ENCODE results near the gene ATP5ME.

The ATP5ME gene

DNA sequence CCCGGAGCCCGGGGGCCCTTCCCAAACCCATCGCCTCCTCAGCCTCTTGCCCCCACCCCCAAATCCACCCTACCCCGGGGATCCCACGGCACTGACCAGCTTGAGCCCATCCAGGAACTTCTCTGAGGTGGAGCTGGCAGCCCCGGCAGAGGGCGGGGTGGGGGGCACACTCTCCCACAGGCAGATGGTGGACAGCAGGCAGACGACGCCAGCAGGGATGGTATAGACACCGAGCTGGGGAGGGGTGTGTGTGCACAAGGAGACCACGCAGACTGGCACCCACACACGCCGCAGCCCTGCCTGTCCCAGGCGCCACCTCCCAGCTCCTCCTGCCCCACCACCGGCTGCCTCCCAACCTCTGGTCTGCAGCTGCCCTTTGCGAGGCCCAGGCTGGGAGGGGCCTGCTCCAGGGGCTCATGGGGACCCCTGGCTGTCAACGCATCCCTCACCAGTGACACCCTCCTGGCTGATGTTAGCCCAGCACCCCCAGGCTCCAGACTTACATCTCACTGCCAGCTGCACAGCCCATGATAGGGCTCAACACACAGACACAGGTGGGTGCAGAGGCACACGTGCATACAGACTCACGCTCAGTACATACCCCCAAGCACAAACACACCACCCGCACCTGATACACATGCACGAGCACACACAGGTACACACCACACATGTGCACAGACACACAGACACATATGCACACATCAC lies 10.7 kb upstream of the ATP5ME start:
- Histone ChIP-seq H3K27ac (replicated peaks) (no peak overlapping the region), H3K27me3 (ENCODE audit: insufficient read depth, poor library complexity, severe bottlenecking) (peaks cover 6% of the 10 kb centered on the region), H3K4me3 (replicated peaks; ENCODE audit: insufficient read depth, low read length) (no peak overlapping the region)
- no peak for DNase-seq (ENCODE audit: low read depth in 1 of 2, low spot score in 1 of 2)
- no peak for TF ChIP-seq POLR2AphosphoS5 (IDR thresholded peaks at IDR 0.05; ENCODE audit: low read depth)

DNA sequence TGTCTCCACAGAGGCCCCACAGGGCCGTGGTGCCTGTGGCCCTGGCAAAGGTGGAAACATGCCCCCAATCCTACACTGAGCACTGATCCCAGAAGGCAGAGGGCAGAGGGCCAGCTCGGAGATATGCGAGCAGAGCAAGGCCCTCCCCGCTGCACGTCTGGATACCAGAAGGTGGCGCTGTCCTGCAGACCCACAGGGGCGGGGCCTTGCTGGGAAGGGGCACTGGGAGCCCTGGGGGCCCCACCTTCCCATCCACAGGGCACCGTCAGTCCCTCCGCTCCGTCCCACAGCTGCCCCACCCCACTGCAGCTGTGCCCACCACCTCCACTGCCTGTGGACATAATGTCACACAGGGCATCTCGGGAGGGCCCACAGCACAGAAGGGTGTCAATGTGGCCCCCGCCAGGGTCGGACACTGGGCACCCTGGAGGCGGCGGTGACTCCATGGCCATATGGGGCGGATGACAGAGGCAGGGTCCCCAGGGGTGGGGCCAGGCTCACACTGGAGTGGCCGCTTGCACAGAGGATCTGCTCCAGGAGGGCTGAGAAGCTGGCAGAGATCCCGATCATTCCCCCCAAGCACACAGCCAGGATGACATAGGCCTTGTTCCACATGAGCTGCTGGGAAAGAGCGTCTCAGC lies 10.0 kb upstream of the ATP5ME start:
- DNase-seq (ENCODE audit: low read depth in 1 of 2, low spot score in 1 of 2): peak in 1 of 2 experiments; percentile 27
- TF ChIP-seq, protein P1, sequence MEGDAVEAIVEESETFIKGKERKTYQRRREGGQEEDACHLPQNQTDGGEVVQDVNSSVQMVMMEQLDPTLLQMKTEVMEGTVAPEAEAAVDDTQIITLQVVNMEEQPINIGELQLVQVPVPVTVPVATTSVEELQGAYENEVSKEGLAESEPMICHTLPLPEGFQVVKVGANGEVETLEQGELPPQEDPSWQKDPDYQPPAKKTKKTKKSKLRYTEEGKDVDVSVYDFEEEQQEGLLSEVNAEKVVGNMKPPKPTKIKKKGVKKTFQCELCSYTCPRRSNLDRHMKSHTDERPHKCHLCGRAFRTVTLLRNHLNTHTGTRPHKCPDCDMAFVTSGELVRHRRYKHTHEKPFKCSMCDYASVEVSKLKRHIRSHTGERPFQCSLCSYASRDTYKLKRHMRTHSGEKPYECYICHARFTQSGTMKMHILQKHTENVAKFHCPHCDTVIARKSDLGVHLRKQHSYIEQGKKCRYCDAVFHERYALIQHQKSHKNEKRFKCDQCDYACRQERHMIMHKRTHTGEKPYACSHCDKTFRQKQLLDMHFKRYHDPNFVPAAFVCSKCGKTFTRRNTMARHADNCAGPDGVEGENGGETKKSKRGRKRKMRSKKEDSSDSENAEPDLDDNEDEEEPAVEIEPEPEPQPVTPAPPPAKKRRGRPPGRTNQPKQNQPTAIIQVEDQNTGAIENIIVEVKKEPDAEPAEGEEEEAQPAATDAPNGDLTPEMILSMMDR (IDR thresholded peaks at IDR 0.05; ENCODE audit: insufficient read depth, low read length): peak; percentile 58
- TF ChIP-seq, protein P2, sequence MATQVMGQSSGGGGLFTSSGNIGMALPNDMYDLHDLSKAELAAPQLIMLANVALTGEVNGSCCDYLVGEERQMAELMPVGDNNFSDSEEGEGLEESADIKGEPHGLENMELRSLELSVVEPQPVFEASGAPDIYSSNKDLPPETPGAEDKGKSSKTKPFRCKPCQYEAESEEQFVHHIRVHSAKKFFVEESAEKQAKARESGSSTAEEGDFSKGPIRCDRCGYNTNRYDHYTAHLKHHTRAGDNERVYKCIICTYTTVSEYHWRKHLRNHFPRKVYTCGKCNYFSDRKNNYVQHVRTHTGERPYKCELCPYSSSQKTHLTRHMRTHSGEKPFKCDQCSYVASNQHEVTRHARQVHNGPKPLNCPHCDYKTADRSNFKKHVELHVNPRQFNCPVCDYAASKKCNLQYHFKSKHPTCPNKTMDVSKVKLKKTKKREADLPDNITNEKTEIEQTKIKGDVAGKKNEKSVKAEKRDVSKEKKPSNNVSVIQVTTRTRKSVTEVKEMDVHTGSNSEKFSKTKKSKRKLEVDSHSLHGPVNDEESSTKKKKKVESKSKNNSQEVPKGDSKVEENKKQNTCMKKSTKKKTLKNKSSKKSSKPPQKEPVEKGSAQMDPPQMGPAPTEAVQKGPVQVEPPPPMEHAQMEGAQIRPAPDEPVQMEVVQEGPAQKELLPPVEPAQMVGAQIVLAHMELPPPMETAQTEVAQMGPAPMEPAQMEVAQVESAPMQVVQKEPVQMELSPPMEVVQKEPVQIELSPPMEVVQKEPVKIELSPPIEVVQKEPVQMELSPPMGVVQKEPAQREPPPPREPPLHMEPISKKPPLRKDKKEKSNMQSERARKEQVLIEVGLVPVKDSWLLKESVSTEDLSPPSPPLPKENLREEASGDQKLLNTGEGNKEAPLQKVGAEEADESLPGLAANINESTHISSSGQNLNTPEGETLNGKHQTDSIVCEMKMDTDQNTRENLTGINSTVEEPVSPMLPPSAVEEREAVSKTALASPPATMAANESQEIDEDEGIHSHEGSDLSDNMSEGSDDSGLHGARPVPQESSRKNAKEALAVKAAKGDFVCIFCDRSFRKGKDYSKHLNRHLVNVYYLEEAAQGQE (IDR thresholded peaks at IDR 0.05; ENCODE audit: insufficient replicate concordance, low read depth): no peak
- Histone ChIP-seq H3K27ac (replicated peaks) (no peak overlapping the region), H3K27me3 (ENCODE audit: insufficient read depth, poor library complexity, severe bottlenecking) (peaks cover 6% of the 10 kb centered on the region), H3K4me3 (replicated peaks; ENCODE audit: insufficient read depth, low read length) (no peak overlapping the region)

DNA sequence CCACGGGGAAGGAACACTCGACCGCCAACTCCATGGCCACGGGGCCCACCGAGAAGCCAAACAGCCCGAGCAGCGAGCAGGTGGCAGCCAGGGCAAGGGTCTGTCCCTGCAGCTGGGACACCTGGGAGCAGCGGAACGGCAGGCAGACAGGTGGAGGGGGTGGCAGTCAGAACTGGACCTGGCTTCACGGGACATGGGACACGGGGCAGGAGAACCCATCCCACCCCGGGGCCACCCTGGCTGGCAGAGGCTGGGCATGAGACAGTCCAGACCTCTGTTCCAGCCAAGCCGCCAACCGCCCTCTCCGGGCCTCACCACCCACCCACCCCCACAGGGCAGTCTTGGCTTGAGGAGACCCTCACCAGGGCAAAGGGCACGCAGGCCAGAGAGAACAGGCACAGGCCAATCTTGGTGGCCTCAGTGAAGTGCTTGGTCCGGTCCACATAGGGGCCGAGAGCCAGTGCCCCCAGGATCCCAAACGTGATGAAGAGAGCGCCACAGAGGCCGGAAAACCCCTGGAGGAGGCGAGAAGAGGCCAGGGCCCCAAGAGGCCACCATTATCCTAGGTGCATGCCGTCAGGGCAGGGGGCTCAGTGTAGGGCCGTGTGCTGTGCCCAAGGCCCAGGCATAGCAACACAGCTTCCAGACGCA lies 9.3 kb upstream of the ATP5ME start:
- Histone ChIP-seq H3K27me3 (ENCODE audit: insufficient read depth, poor library complexity, severe bottlenecking) (peaks cover 3% of the 10 kb centered on the region), H3K27ac (replicated peaks) (no peak overlapping the region), H3K4me3 (replicated peaks; ENCODE audit: insufficient read depth, low read length) (no peak overlapping the region)
- TF ChIP-seq SPI1 (IDR thresholded peaks at IDR 0.05; ENCODE audit: borderline replicate concordance, low read depth): no peak
- TF ChIP-seq GABPA (IDR thresholded peaks at IDR 0.05; ENCODE audit: low read depth): no peak
- no peak for TF ChIP-seq POLR2AphosphoS5 (IDR thresholded peaks at IDR 0.05; ENCODE audit: low read depth)
- TF ChIP-seq, protein P1 (IDR thresholded peaks at IDR 0.05; ENCODE audit: insufficient read depth, low read length): no peak
- TF ChIP-seq, protein P2 (IDR thresholded peaks at IDR 0.05; ENCODE audit: insufficient replicate concordance, low read depth): no peak
- no peak for DNase-seq (ENCODE audit: low read depth in 1 of 2, low spot score in 1 of 2)

- no peak for DNase-seq (ENCODE audit: low read depth in 1 of 2, low spot score in 1 of 2)
- peaks cover 3% of the 10 kb centered on the region for H3K27me3 ChIP-seq (ENCODE audit: insufficient read depth, poor library complexity, severe bottlenecking)
- no peak overlapping the region for H3K27ac ChIP-seq (replicated peaks)
- TF ChIP-seq, protein P2 (IDR thresholded peaks at IDR 0.05; ENCODE audit: insufficient replicate concordance, low read depth): no peak
- TF ChIP-seq, protein P1 (IDR thresholded peaks at IDR 0.05; ENCODE audit: insufficient read depth, low read length): no peak
- no peak for TF ChIP-seq SPI1 (IDR thresholded peaks at IDR 0.05; ENCODE audit: borderline replicate concordance, low read depth)
- no peak for TF ChIP-seq GABPA (IDR thresholded peaks at IDR 0.05; ENCODE audit: low read depth)
- no peak for TF ChIP-seq POLR2AphosphoS5 (IDR thresholded peaks at IDR 0.05; ENCODE audit: low read depth)
- H3K4me3 ChIP-seq (replicated peaks; ENCODE audit: insufficient read depth, low read length): no peak overlapping the region
Measured at GRCh38 chr4:682490-683172, 8.6 kb upstream of the ATP5ME start.
